HepG2 (cell line): ENCODE data around the gene NAT9. TPM values are rescaled to one million over a fixed set of nuclear protein-coding genes. Genes with fewer than 3 reads are reported as not detected.

Source experiments
- ARID4A ChIP-seq: sonication (generic); formaldehyde crosslinking; IDR thresholded peaks from 2 replicates; pipeline ENCODE4 v1.5.0; 2020; ENCODE audit warnings: mild to moderate bottlenecking, missing genetic modification reagents, borderline replicate concordance
- ATF2 ChIP-seq: sonication (generic); formaldehyde crosslinking; IDR thresholded peaks from 2 replicates; pipeline ENCODE4 v1.4.0; 2020; ENCODE audit warnings: missing genetic modification reagents
- ELF1 ChIP-seq: sonication (generic); formaldehyde crosslinking; IDR thresholded peaks from 2 replicates; pipeline ENCODE4 v1.4.0; 2020; ENCODE audit warnings: missing genetic modification reagents
- EP300 ChIP-seq, 3 experiments: sonication (generic) in 1 of 3; formaldehyde crosslinking in 1 of 3; IDR thresholded peaks; 2 replicates each; pipeline versions ENCODE4 v1.5.1 to v1.6.1; 2011 to 2020; ENCODE audit warnings: low read depth in 2 of 3, low read length in 2 of 3, borderline replicate concordance in 1 of 3, improper control_type of control experiment in 1 of 3, mild to moderate bottlenecking in 1 of 3, missing genetic modification reagents in 1 of 3, moderate library complexity in 1 of 3
- FOXJ3 ChIP-seq: sonication (generic); formaldehyde crosslinking; IDR thresholded peaks from 2 replicates; pipeline ENCODE4 v1.4.0; 2020; ENCODE audit warnings: missing genetic modification reagents, mild to moderate bottlenecking, borderline replicate concordance
- HNRNPH1 ChIP-seq: fragments of 200-400 bp; formaldehyde crosslinking; optimal IDR thresholded peaks from 2 replicates; pipeline ENCODE3; 2017; ENCODE audit warnings: mild to moderate bottlenecking, low read depth, low read length
- IRX3 ChIP-seq: sonication (generic); formaldehyde crosslinking; IDR thresholded peaks from 2 replicates; pipeline ENCODE4 v1.8.1; 2023; ENCODE audit warnings: mild to moderate bottlenecking, low read depth, missing genetic modification reagents, borderline replicate concordance
- KLF12 ChIP-seq: sonication (generic); formaldehyde crosslinking; IDR thresholded peaks from 2 replicates; pipeline ENCODE4 v1.4.0; 2020; ENCODE audit warnings: missing genetic modification reagents, borderline replicate concordance
- KLF9 ChIP-seq: IDR thresholded peaks from 2 replicates; pipeline ENCODE4 v1.6.1; 2016; ENCODE audit warnings: low read depth
- NR3C1 ChIP-seq: sonication (generic); formaldehyde crosslinking; IDR thresholded peaks from 2 replicates; pipeline ENCODE4 v1.4.0; 2020; ENCODE audit warnings: missing genetic modification reagents
- PCBP1 ChIP-seq: fragments of 200-400 bp; formaldehyde crosslinking; IDR thresholded peaks from 2 replicates; pipeline ENCODE4 v1.6.1; 2017; ENCODE audit warnings: mild to moderate bottlenecking, low read depth, low read length, borderline replicate concordance
- TBL1XR1 ChIP-seq: fragments of 150-350 bp; IDR thresholded peaks from 2 replicates; pipeline ENCODE4 v1.6.1; 2014; ENCODE audit warnings: borderline replicate concordance, low read length; ENCODE audit not compliant: partially characterized antibody
- TBX3 ChIP-seq: fragments of 450-650 bp; IDR thresholded peaks from 2 replicates; pipeline ENCODE4 v1.6.1; 2017; ENCODE audit warnings: antibody characterized with exemption, mild to moderate bottlenecking, inconsistent platforms, borderline replicate concordance
- TCF7 ChIP-seq: sonication (generic); IDR thresholded peaks from 2 replicates; pipeline ENCODE4 v1.6.1; 2016; ENCODE audit warnings: antibody characterized with exemption, low read depth
- XBP1 ChIP-seq: sonication (generic); formaldehyde crosslinking; IDR thresholded peaks from 2 replicates; pipeline ENCODE4 v1.5.0; 2020; ENCODE audit warnings: missing genetic modification reagents
- YEATS4 ChIP-seq: sonication (generic); formaldehyde crosslinking; IDR thresholded peaks from 2 replicates; pipeline ENCODE4 v1.4.0; 2020; ENCODE audit warnings: missing genetic modification reagents, borderline replicate concordance
- ZIK1 ChIP-seq: sonication (generic); formaldehyde crosslinking; IDR thresholded peaks from 2 replicates; pipeline ENCODE4 v1.5.0; 2020; ENCODE audit warnings: mild to moderate bottlenecking, low read depth, missing genetic modification reagents, borderline replicate concordance
- ZNF33B ChIP-seq: sonication (generic); formaldehyde crosslinking; IDR thresholded peaks from 2 replicates; pipeline ENCODE4 v1.5.1; 2020; ENCODE audit warnings: mild to moderate bottlenecking, missing genetic modification reagents
- ZNF451 ChIP-seq: sonication (generic); formaldehyde crosslinking; IDR thresholded peaks from 2 replicates; pipeline ENCODE4 v1.5.0; 2020; ENCODE audit warnings: mild to moderate bottlenecking, missing genetic modification reagents
- ZNF460 ChIP-seq: sonication (generic); formaldehyde crosslinking; IDR thresholded peaks from 2 replicates; pipeline ENCODE4 v1.5.1; 2020; ENCODE audit warnings: missing genetic modification reagents, mild to moderate bottlenecking, borderline replicate concordance
- ZNF841 ChIP-seq: sonication (generic); formaldehyde crosslinking; IDR thresholded peaks from 2 replicates; pipeline ENCODE4 v1.8.1; 2023; ENCODE audit warnings: missing genetic modification reagents, borderline replicate concordance
- polyA plus RNA-seq, 8 experiments: library from polyadenylated mRNA; depleted of rRNA in 3 of 8; stranded (reverse) in 7 of 8; unstranded in 1 of 8; fragments of >200 nt; fragmentation: Illumina TruSeq in 4 of 8; extraction: Trizol in 4 of 8; gene quantifications; 2 replicates each; pipeline versions ENCODE4 v1.2.1 to v1.2.3, GENCODE V29; 2011 to 2016; ENCODE audit warnings: low read depth in 4 of 8, missing spikeins in 1 of 8, mixed read lengths in 1 of 8; ENCODE audit not compliant: insufficient read depth in 1 of 8
- total RNA-seq, 5 experiments: library from RNA; depleted of rRNA; stranded (reverse); fragments of >200 nt; fragmentation: Illumina TruSeq; extraction: Trizol; gene quantifications; 2 replicates each; pipeline ENCODE4 v1.2.3, GENCODE V29; 2016; ENCODE audit warnings: low read depth in 1 of 5
- TF ChIP-seq, protein P1 (sequence below): sonication (generic); formaldehyde crosslinking; IDR thresholded peaks from 2 replicates; pipeline ENCODE4 v1.4.0; 2020; ENCODE audit warnings: mild to moderate bottlenecking, missing genetic modification reagents
- TF ChIP-seq, protein P2 (sequence below): sonication (generic); formaldehyde crosslinking; IDR thresholded peaks from 2 replicates; pipeline ENCODE4 v1.8.1; 2023; ENCODE audit warnings: missing genetic modification reagents, mild to moderate bottlenecking, borderline replicate concordance

NAT9 gene
- total and polyA plus RNA-seq, 2 of the 13 experiments (the other 11 are each of a cell fraction or from before 2014, with no cell fraction given), result 39.7 to 44.2 TPM

DNA sequence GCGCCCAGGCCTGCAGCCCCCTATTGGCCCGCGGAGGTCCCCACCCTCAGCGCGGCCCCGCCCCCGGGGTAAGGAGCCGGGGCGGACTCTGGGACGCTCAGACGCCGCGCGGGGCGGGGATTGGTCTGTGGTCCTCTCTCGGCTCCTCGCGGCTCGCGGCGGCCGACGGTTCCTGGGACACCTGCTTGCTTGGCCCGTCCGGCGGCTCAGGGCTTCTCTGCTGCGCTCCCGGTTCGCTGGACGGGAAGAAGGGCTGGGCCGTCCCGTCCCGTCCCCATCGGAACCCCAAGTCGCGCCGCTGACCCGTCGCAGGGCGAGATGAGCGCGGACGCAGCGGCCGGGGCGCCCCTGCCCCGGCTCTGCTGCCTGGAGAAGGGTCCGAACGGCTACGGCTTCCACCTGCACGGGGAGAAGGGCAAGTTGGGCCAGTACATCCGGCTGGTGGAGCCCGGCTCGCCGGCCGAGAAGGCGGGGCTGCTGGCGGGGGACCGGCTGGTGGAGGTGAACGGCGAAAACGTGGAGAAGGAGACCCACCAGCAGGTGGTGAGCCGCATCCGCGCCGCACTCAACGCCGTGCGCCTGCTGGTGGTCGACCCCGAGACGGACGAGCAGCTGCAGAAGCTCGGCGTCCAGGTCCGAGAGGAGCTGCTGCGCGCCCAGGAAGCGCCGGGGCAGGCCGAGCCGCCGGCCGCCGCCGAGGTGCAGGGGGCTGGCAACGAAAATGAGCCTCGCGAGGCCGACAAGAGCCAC lies 27.4 kb downstream of the NAT9 start, which contains the start of gene NHERF1 (continued):
- TF ChIP-seq EP300 (IDR thresholded peaks at IDR 0.05; ENCODE audit: low read depth in 2 of 2, low read length in 2 of 2) (0 out of 4 replicates have a peak, but pooled peaks of 1 of the 2 experiments have one; percentile 22), EP300 (CRISPR knock-in tag; IDR thresholded peaks at IDR 0.05; ENCODE audit: borderline replicate concordance) (no peak; the same call in 1 of the 2 replicates), ZNF460 (0 out of 2 replicates have a peak, but pooled peaks have one; percentile 36), TBL1XR1 (peak; percentile 69), KLF9 (peak; percentile 88; the same call in 1 of the 2 replicates), KLF12 (CRISPR knock-in tag) (peak; percentile 98), NR3C1 (CRISPR knock-in tag) (no peak), FOXJ3 (CRISPR knock-in tag) (no peak), ZNF451 (CRISPR knock-in tag) (peak; percentile 88), PCBP1 (0 out of 2 replicates have a peak, but pooled peaks have one; percentile 9), ATF2 (CRISPR knock-in tag) (peak; percentile 58; the same call in 1 of the 2 replicates), TBX3 (no peak; the same call in 1 of the 2 replicates), IRX3 (CRISPR knock-in tag) (no peak; the same call in none of the 2 replicates), ZIK1 (CRISPR knock-in tag) (peak; percentile 56; the same call in 1 of the 2 replicates), ZNF33B (peak; percentile 72), TCF7 (no peak), YEATS4 (CRISPR knock-in tag) (peak; percentile 75), ARID4A (CRISPR knock-in tag) (peak; percentile 95), ELF1 (CRISPR knock-in tag) (peak; percentile 23; the same call in 1 of the 2 replicates), XBP1 (peak; percentile 93), ZNF841 (CRISPR knock-in tag) (no peak; the same call in 1 of the 2 replicates), HNRNPH1 (peak; percentile 61)
- TF ChIP-seq, protein P1, sequence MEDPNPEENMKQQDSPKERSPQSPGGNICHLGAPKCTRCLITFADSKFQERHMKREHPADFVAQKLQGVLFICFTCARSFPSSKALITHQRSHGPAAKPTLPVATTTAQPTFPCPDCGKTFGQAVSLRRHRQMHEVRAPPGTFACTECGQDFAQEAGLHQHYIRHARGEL (CRISPR knock-in tag), result peak; percentile 95
- TF ChIP-seq, protein P2, sequence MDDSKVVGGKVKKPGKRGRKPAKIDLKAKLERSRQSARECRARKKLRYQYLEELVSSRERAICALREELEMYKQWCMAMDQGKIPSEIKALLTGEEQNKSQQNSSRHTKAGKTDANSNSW, result peak; percentile 93
